Activated T-cell treated with anti-CD3 and anti-CD28 coated beads, Interleukin-2, amount 50 U/mL, for 4 hours (primary cell): ENCODE measurements around the gene BTN3A1. TPM values are rescaled to one million over a fixed set of nuclear protein-coding genes. Genes with fewer than 3 reads are reported as not detected.
"Not testable (repeated sequence)": the region's sequence is repeated elsewhere in the genome, so short reads cannot be mapped to it uniquely, and the experiment has no call there.

ENCODE experiments used
- ATAC-seq, 2 donors: fragments of 200-7000 bp; cut with Tn5 transposase; one replicate each; pipeline ENCODE4 v1.10.0; 2021
- DNase-seq: peaks from one replicate; pipeline ENCODE4 v3.0.0-alpha.2; 2020
- H3K27me3 Mint-ChIP-seq: one replicate; pipeline ENCODE4 v1.8.0; 2021; ENCODE audit warnings: low read depth, mixed read lengths
- H3K36me3 Mint-ChIP-seq: one replicate; pipeline ENCODE4 v1.8.0; 2022; ENCODE audit warnings: mixed read lengths; ENCODE audit not compliant: insufficient read depth
- H3K4me1 Mint-ChIP-seq: one replicate; pipeline ENCODE4 v1.8.0; 2021; ENCODE audit warnings: low read depth, mixed read lengths
- H3K4me3 Mint-ChIP-seq: one replicate; pipeline ENCODE4 v1.8.0; 2021; ENCODE audit warnings: mild to moderate bottlenecking, moderate library complexity, mixed read lengths
- H3K9me3 Mint-ChIP-seq: one replicate; pipeline ENCODE4 v1.8.0; 2021; ENCODE audit warnings: mixed read lengths
- total RNA-seq, 3 donors: library from RNA; stranded (reverse); gene quantifications; one replicate each; pipeline ENCODE4 v1.2.1, GENCODE V29; 2021

The BTN3A1 gene
- total RNA-seq, 3 donors from 2014 or later: 9.1 to 11.9 (median 10.8) TPM

DNA sequence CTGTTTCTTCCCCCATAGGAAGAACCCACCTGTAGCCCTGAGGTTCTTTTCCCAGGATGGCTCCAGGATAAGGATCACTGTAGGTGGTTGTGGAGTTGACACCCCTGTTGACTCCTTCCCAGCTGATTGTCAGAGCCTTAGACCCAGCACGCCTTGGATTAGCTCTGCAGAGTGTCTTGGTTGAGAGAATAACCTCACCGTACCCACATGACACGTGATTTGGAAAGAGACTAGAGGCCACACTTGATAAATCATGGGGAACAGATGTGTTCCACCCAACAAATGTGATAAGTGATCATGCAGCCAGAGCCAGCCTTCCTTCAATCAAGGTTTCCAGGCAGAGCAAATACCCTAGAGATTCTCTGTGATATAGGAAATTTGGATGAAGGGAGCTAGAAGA lies 12.2 kb downstream of the BTN3A1 start:
- H3K4me3 Mint-ChIP-seq: no peak overlapping the region

DNA sequence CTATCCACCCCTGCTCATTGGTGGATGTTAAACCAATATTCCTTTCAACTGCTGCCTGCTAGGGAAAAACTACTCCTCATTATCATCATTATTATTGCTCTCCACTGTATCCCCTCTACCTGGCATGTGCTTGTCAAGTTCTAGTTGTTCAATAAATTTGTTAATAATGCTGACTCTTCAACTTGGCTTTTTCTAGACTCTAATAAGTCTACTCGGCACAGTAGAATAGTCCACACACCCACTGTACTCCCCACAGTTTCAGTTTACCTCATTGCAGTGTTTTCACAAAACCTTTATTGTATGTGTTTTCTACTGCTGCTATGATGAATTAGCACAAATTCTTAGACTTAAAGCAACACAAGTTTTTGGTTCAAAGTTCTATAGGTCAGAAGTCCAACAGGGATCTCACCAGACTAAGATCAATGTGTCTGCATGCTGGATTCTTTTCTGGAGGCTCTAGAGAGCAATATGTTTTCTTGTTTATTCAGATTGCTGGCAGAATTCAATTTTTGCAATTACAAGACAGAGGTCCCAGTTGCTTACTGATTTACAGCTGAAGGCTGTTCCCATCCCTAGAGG lies 13.1 kb downstream of the BTN3A1 start:
- DNase-seq: no peak
- Mint-ChIP-seq H3K27me3 (no peaks in the 10 kb centered on the region), H3K36me3 (peaks cover 39% of the 10 kb centered on the region), H3K4me1 (peaks cover 9% of the 10 kb centered on the region), H3K9me3 (peaks cover 21% of the 10 kb centered on the region), H3K4me3 (no peak overlapping the region)
- no peak for ATAC-seq

More for the DNA sequence above, 12.2 kb downstream of the BTN3A1 start:
- Mint-ChIP-seq H3K4me1 (peaks cover 9% of the 10 kb centered on the region), H3K36me3 (peaks cover 44% of the 10 kb centered on the region), H3K9me3 (peaks cover 21% of the 10 kb centered on the region), H3K27me3 (no peaks in the 10 kb centered on the region)
- ATAC-seq: no peak
- DNase-seq: no peak

DNA sequence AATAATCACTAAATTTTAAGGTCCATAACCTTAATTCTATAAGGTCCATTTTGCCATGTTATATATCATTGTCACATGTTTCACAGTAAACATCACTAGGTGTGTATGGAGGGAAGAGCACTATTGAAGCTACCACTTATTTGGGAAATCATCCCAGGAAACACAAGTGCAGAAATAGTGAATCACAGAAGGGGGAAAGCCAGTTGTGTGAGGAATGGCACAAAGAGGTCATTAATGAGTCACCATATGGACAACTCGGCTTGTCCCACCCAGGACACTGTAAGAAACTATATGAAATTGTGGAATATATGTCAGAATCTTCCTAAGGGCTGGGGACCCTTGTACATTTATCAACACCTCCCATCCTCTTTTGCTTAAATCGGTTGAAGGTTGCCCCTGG lies 13.7 kb downstream of the BTN3A1 start:
- Mint-ChIP-seq H3K4me3 (no peak overlapping the region), H3K4me1 (peaks cover 9% of the 10 kb centered on the region), H3K36me3 (peaks cover 35% of the 10 kb centered on the region), H3K9me3 (peaks cover 21% of the 10 kb centered on the region), H3K27me3 (no peaks in the 10 kb centered on the region)
- DNase-seq: no peak
- no peak for ATAC-seq

DNA sequence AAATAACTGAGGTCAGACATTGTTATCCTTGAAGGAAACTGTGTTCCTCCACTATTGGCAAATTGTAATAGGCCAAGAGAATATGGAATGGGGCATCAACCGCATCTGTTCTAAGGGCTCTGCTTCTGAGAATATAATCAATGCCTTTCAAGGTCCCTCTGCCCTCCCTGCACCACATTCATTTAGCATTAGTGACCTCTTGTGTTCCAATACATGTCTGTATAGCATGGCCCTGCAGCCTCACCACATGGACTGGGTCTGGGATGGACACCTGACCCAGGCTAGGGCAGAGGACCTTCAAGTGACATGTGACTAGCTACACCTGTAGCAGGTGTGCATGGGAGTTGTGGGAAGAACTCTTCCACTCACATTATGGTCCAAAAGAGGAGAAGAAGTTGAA lies 14.2 kb downstream of the BTN3A1 start:
- Mint-ChIP-seq H3K4me1 (peaks cover 9% of the 10 kb centered on the region), H3K4me3 (no peak overlapping the region), H3K9me3 (peaks cover 21% of the 10 kb centered on the region), H3K27me3 (no peaks in the 10 kb centered on the region), H3K36me3 (peaks cover 34% of the 10 kb centered on the region)
- DNase-seq: no peak
- no peak for ATAC-seq

- not testable (repeated sequence) for H3K4me3 Mint-ChIP-seq, ATAC-seq
- peaks cover 23% of the 10 kb centered on the region for H3K36me3 Mint-ChIP-seq
Observed at GRCh38 chr6:26418077-26418476, 16.0 kb downstream of the BTN3A1 start.

GRCh38 chr6:26418795-26419194 lies 16.7 kb downstream of the BTN3A1 start:
- not testable (repeated sequence) for H3K4me3 Mint-ChIP-seq, ATAC-seq, H3K27me3 Mint-ChIP-seq, DNase-seq
- peaks cover 21% of the 10 kb centered on the region for H3K9me3 Mint-ChIP-seq
- peaks cover 11% of the 10 kb centered on the region for H3K4me1 Mint-ChIP-seq
- peaks cover 15% of the 10 kb centered on the region for H3K36me3 Mint-ChIP-seq

More at GRCh38 chr6:26418077-26418476, 16.0 kb downstream of the BTN3A1 start:
- peaks cover 21% of the 10 kb centered on the region for H3K9me3 Mint-ChIP-seq
- H3K4me1 Mint-ChIP-seq: peaks cover 13% of the 10 kb centered on the region
- not testable (repeated sequence) for H3K27me3 Mint-ChIP-seq, DNase-seq

DNA sequence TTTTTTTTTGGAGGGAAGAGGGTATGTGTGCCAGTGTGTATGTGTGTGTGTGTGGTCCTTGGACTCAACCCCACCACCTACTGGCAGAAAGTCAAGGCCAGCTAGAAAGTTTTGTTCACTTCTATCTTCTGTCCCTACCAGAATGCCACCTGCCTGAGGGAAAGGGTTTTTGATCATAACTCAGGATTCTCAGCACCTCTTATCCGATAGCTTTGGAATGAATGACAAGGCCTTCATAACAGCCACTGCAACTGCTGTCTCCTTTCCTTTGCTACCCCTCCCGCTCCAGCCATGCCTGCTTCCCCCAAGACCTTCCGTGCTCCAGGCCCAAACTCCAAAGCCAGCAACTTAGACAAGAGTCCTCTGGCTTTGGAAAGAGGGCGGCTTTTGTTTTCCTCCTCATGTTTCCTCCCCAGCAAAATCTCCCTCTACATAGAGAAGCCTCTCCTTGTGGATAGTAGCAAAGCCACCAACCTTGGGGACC lies 18.7 kb downstream of the BTN3A1 start:
- DNase-seq (no peak), ATAC-seq (peak; percentile 39 to 52)
- Mint-ChIP-seq H3K9me3 (peaks cover 20% of the 10 kb centered on the region), H3K27me3 (no peaks in the 10 kb centered on the region), H3K4me3 (no peak overlapping the region), H3K4me1 (peaks cover 8% of the 10 kb centered on the region), H3K36me3 (peaks cover 7% of the 10 kb centered on the region)

DNA sequence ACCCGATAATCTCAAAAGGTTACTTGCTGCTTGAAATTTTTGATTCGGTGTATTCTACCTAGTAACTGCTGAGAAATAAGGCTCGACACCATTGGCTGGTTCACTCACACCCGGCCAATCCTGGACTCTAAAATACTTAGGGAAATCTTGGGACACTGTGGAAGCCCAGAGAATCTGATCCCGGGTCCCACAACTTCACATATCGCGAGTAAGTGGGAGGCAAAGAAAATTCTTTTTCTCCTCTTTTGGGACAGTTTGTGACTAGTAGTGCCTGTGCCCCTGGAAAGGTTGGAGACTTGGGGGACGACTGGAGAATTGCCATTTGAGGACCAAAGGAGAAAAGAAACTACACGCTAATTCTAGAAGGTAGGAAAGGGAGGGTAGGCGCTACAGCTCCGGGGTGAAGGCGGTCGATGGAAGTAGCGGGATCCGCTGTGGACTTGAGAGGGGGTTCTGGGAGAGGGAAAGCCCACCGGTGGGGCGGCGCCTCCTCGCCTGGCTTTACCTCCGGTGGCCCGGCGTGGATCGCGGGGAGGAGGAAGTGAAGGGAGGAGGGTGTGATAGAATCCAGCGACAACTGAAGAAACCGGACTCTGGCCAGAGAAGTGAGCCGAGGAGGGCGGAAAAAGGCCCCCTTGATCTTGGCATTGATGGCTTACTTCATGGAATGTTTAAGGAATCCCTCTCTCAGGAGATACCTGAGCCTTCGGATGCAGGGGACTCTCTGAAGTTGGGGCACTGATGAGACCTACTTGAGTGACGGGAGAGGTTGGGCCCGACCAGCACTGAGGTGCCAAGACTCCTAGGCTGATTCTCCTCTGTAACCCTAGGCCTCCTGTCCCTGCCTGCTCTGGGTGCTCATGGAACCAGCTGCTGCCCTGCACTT lies 19.4 kb downstream of the BTN3A1 start:
- Mint-ChIP-seq H3K27me3 (no peaks in the 10 kb centered on the region), H3K4me1 (peaks cover 10% of the 10 kb centered on the region), H3K4me3 (no peak overlapping the region), H3K9me3 (peaks cover 16% of the 10 kb centered on the region), H3K36me3 (peaks cover 5% of the 10 kb centered on the region)
- peak; percentile 93 to 95 for ATAC-seq
- peak; percentile 15 for DNase-seq

- Mint-ChIP-seq H3K4me1 (peaks cover 10% of the 10 kb centered on the region), H3K27me3 (no peaks in the 10 kb centered on the region), H3K4me3 (no peak overlapping the region), H3K36me3 (peaks cover 11% of the 10 kb centered on the region), H3K9me3 (peaks cover 11% of the 10 kb centered on the region)
- DNase-seq (no peak), ATAC-seq (no peak)
Observed at GRCh38 chr6:26422329-26422728, 20.3 kb downstream of the BTN3A1 start.

DNA sequence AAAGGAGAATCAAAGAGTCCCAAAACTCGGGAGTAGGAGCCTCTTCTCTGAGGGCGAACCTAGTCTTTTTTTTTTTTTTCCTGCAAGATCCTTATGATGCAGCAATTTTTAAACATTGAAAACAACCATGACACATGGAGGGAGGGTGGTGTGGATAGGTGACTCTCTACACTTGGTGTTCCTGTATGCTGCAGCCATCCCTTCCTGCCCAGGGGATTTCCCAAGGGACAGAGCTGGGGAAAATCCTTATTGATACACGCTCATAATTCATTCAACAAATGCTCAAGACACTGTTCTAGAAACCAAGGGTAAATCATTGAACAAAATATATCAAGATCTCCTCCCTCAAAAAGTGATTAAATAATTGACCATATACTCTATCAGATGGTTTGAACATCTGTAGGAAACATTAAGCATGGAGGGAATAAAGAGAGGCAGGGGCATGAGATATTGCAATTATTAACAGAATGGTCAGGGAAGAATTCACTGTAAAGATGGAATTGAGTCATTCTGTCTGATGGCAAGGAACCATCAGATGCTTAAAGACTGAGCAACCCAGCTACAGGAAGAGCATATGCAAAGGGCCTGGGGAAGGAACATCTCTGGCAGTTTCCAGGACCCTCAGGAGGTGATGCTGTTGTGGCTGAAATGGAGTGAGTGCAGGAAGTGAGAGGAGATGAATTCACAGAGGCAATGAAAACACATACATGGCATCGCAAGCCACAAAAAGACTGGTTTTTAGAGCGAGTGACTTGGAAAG lies 24.8 kb downstream of the BTN3A1 start:
- H3K27me3 Mint-ChIP-seq: no peaks in the 10 kb centered on the region
- H3K4me1 Mint-ChIP-seq: peaks cover 8% of the 10 kb centered on the region
- no peaks in the 10 kb centered on the region for H3K9me3 Mint-ChIP-seq
- no peak for ATAC-seq
- no peak for DNase-seq
- H3K36me3 Mint-ChIP-seq: peaks cover 20% of the 10 kb centered on the region
- H3K4me3 Mint-ChIP-seq: no peak overlapping the region

DNA sequence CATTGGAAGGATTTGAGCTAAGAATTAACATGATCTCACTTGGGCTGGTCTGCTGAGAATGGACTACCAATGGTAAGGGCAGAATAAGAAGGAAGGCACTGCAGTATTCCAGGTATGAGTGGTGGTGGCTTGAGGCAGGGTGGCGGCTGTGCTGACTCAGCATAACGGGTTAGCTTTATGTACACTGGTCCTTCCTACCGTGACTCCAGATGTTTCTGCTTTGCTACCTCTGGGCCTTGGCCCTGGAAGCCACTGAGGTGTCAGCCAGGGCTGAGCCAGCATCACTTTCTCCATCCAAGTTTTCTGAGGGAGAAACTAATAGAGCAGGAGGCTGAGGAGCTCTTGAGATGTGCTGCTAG lies 25.4 kb downstream of the BTN3A1 start:
- Mint-ChIP-seq H3K4me1 (peaks cover 5% of the 10 kb centered on the region), H3K36me3 (peaks cover 20% of the 10 kb centered on the region), H3K27me3 (no peaks in the 10 kb centered on the region), H3K4me3 (no peak overlapping the region), H3K9me3 (no peaks in the 10 kb centered on the region)
- no peak for ATAC-seq
- no peak for DNase-seq

DNA sequence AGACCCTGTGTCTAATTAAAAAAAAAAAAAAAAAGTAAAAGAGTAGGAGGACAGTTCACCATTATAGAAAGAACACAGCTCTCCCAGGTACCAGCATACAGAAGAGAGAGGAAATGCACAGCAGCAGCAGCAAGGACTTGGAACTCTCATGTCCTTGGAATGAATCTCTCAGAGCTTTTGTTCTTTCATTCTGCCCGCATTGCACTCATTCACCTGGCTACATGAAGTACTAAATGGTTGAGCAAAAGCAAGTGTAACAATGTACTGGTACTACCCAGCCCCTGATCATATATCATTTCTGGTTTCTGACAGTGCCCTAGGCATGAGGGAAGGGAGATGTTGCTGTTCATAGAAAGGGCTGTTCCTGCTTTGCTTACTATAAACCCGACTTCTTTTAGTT lies 26.1 kb downstream of the BTN3A1 start:
- H3K9me3 Mint-ChIP-seq: no peaks in the 10 kb centered on the region
- DNase-seq (no peak), ATAC-seq (no peak)
- peaks cover 5% of the 10 kb centered on the region for H3K4me1 Mint-ChIP-seq
- no peaks in the 10 kb centered on the region for H3K27me3 Mint-ChIP-seq
- peaks cover 20% of the 10 kb centered on the region for H3K36me3 Mint-ChIP-seq
- no peak overlapping the region for H3K4me3 Mint-ChIP-seq

GRCh38 chr6:26430787-26431186 lies 28.7 kb downstream of the BTN3A1 start:
- ATAC-seq (no peak), DNase-seq (no peak)
- Mint-ChIP-seq H3K27me3 (no peaks in the 10 kb centered on the region), H3K4me3 (no peak overlapping the region), H3K9me3 (peaks cover 5% of the 10 kb centered on the region), H3K36me3 (peaks cover 20% of the 10 kb centered on the region), H3K4me1 (peaks cover 1% of the 10 kb centered on the region)
